GM18502 (cell line): ENCODE measurements around the gene NRIP2.
A peak's percentile ranks its signal among the peaks of the same experiment; 100 is the strongest.
"Not testable (repeated sequence)": the region's sequence is repeated elsewhere in the genome, so short reads cannot be mapped to it uniquely, and the experiment has no call there.

ENCODE experiments used
- ATAC-seq: cut with Tn5 transposase; IDR thresholded peaks from one replicate; pipeline ENCODE4 v1.9.1; 2021; ENCODE audit warnings: mild to moderate bottlenecking; ENCODE audit not compliant: unreplicated experiment, poor library complexity

NRIP2 gene

GRCh38 chr12:2834581-2835491, at the start of gene NRIP2:
TSS of gene NRIP2 (minus strand) at chr12:2835035. CDS start at chr12:2834983, 52 bp downstream.
- ATAC-seq = no peak

- ATAC-seq = no peak
These were observed 45.0 kb upstream of the NRIP2 start for GRCh38 chr12:2879853-2880252.

GRCh38 chr12:2877953-2878732, 43.3 kb upstream of the NRIP2 start:
- ATAC-seq = no peak

- ATAC-seq = peak; percentile 77
These were observed 42.5 kb upstream of the NRIP2 start, which contains the start of the genes FOXM1 and RHNO1 for GRCh38 chr12:2877047-2877952. TSS of gene FOXM1 (minus strand) at chr12:2877174. CDS start at chr12:2874478, 2,696 bp downstream. TSS of gene RHNO1 (plus strand) at chr12:2877223. CDS start at chr12:2885367, 8,144 bp downstream.

- ATAC-seq = peak; percentile 42
These were observed 41.7 kb upstream of the NRIP2 start for GRCh38 chr12:2876431-2877046.

- ATAC-seq = not testable (repeated sequence)
These were observed 34.3 kb upstream of the NRIP2 start for GRCh38 chr12:2868986-2869632.

- no peak for ATAC-seq
These were observed 29.4 kb upstream of the NRIP2 start for GRCh38 chr12:2864198-2864597.

GRCh38 chr12:2863402-2863801, 28.6 kb upstream of the NRIP2 start:
- not testable (repeated sequence) for ATAC-seq

GRCh38 chr12:2862876-2863275, 28.0 kb upstream of the NRIP2 start:
- no peak for ATAC-seq

- no peak for ATAC-seq
These were observed 25.3 kb upstream of the NRIP2 start for GRCh38 chr12:2860170-2860569.

- ATAC-seq = no peak
These were observed 24.1 kb upstream of the NRIP2 start for GRCh38 chr12:2858944-2859421.

GRCh38 chr12:2858334-2858733, 23.5 kb upstream of the NRIP2 start:
- no peak for ATAC-seq

GRCh38 chr12:2857576-2857975, 22.7 kb upstream of the NRIP2 start:
- no peak for ATAC-seq

- no peak for ATAC-seq
These were observed 22.2 kb upstream of the NRIP2 start, which contains the start of gene TEX52 for GRCh38 chr12:2857021-2857431. TSS of gene TEX52 (minus strand) at chr12:2857039. CDS start at chr12:2857026, 13 bp downstream.

- no peak for ATAC-seq
These were observed 21.2 kb upstream of the NRIP2 start for GRCh38 chr12:2856051-2856450.

- no peak for ATAC-seq
These were observed 20.7 kb upstream of the NRIP2 start for GRCh38 chr12:2855546-2855945.

GRCh38 chr12:2854669-2855453, 20.0 kb upstream of the NRIP2 start:
- ATAC-seq = no peak

- no peak for ATAC-seq
These were observed 18.8 kb upstream of the NRIP2 start for GRCh38 chr12:2853626-2854025.
